Activated CD4-positive, alpha-beta T cell treated with anti-CD3 and anti-CD28 coated beads, Interleukin-2, amount 10 ng/mL, durations not matched to agents 7 days and 5 days (primary cell): ENCODE results near the gene CASP9. TPM values are rescaled to one million over a fixed set of nuclear protein-coding genes. Genes with fewer than 3 reads are reported as not detected.

Experiments
- CTCF ChIA-PET: fragments of 350-600 bp; sonication (Branson Sonifier 250); formaldehyde crosslinking; loops from one replicate; lab custom pipeline; 2021; ENCODE audit warnings: antibody characterized with exemption; lab: Charles Lee
- POLR2A ChIA-PET: fragments of 350-600 bp; sonication (Branson Sonifier 250); formaldehyde crosslinking; loops from one replicate; lab custom pipeline; 2021; ENCODE audit warnings: antibody characterized with exemption; lab: Charles Lee
- DNase-seq: peaks from one replicate; pipeline ENCODE4 v3.0.0-alpha.2; 2020
- H3K27ac Mint-ChIP-seq: one replicate; pipeline ENCODE4 v1.8.0; 2021; ENCODE audit warnings: mild to moderate bottlenecking, moderate library complexity, mixed read lengths
- H3K27me3 Mint-ChIP-seq: one replicate; pipeline ENCODE4 v1.8.0; 2021; ENCODE audit warnings: mixed read lengths
- H3K36me3 Mint-ChIP-seq: one replicate; pipeline ENCODE4 v1.8.0; 2021; ENCODE audit warnings: low read depth, mixed read lengths
- H3K4me1 Mint-ChIP-seq: one replicate; pipeline ENCODE4 v1.8.0; 2021; ENCODE audit warnings: mixed read lengths
- H3K4me3 Mint-ChIP-seq: one replicate; pipeline ENCODE4 v1.8.0; 2021; ENCODE audit warnings: mild to moderate bottlenecking, moderate library complexity, mixed read lengths
- H3K9me3 Mint-ChIP-seq: one replicate; pipeline ENCODE4 v1.8.0; 2021; ENCODE audit warnings: mixed read lengths
- total RNA-seq, 2 experiments: library from RNA; stranded (reverse); gene quantifications; one replicate each; pipeline ENCODE4 v1.2.3, GENCODE V29; 2021

Gene CASP9
- total RNA-seq, result 10 to 100 TPM; 11.3 to 13.4 TPM

DNA sequence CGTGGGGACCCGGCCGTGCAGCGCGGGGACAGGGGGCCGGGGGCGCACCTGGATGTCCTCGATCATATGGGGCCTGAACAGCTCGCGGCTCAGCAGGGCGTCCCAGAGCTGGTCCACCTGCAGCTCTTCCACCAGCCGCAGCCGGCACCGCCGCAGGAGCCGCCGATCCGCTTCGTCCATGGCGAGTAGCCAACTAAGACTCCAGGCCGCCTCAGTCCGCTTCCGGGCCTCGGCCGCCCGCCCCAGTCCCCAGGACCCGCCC lies at the start of gene CASP9:
CASP9 (minus strand) TSS at position 195 of the 262 bp plus-strand sequence; CDS start at position 180, 15 bp downstream.
- Mint-ChIP-seq H3K4me1 (peaks cover 62% of the 10 kb centered on the region), H3K9me3 (no peaks in the 10 kb centered on the region), H3K27ac (peak within 1 kb of the TSS; percentile 98), H3K4me3 (peak within 1 kb of the TSS; percentile 88), H3K36me3 (peaks cover 2% of the 10 kb centered on the region), H3K27me3 (no peaks in the 10 kb centered on the region)
- ChIA-PET POLR2A (interaction anchor here (1.3 kb wide), 1 partner anchor 9 kb away, joined by 16 read pairs; no protein-coding TSS in a partner anchor), CTCF (no interaction called here)
- DNase-seq, result no peak

DNA sequence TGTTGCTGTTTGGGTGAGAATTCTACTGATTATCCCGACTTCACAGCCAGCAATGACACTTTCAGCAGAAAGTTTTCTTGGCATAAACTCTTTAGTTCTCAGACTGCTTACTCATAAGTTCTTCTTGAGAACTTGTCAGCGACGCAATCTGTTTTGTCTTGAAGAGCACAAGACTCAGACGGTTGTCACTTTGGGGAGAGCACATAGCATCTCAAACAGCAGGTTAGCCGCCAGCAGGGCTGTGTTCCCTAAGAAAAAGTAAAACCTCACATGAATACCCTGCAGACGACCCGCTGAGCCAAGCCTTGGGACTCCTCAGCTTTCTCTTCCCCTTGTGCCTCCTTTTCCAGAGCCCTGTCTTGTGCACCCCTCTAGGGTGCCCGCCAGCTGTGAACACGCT lies 49.5 kb upstream of the CASP9 start:
- DNase-seq, result no peak
- Mint-ChIP-seq H3K27me3 (no peaks in the 10 kb centered on the region), H3K4me1 (peaks cover 18% of the 10 kb centered on the region), H3K36me3 (peaks cover 50% of the 10 kb centered on the region), H3K9me3 (no peaks in the 10 kb centered on the region), H3K4me3 (no peak overlapping the region), H3K27ac (no peak overlapping the region)
- CTCF ChIA-PET, result no interaction called here
- POLR2A ChIA-PET, result no interaction called here

DNA sequence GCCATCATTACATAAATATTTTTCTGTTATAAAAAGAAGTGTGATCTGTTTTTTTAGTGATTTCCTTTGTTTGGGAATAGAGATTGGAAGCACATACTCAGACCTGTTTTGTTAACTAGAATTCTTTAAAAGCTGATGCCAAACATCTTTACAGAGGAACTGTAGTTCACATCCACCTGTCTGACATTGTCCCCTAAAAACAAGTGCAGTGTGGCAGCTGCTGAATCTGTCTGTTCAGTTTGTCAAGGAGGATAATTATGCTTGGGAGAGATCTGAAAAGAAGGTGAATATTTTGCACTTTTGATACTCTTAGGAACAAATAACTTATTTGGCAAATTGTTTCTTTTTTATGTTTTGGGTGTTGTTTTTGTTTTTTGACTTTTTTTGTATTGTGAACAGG lies 47.3 kb upstream of the CASP9 start:
- Mint-ChIP-seq H3K9me3 (no peaks in the 10 kb centered on the region), H3K4me3 (no peak overlapping the region), H3K27me3 (no peaks in the 10 kb centered on the region), H3K27ac (no peak overlapping the region), H3K4me1 (peaks cover 2% of the 10 kb centered on the region), H3K36me3 (peaks cover 55% of the 10 kb centered on the region)
- POLR2A ChIA-PET, result no interaction called here
- CTCF ChIA-PET, result interaction anchor here (1.3 kb wide), 1 partner anchor 13 kb away, joined by 4 read pairs; no protein-coding TSS in a partner anchor
- DNase-seq, result no peak

DNA sequence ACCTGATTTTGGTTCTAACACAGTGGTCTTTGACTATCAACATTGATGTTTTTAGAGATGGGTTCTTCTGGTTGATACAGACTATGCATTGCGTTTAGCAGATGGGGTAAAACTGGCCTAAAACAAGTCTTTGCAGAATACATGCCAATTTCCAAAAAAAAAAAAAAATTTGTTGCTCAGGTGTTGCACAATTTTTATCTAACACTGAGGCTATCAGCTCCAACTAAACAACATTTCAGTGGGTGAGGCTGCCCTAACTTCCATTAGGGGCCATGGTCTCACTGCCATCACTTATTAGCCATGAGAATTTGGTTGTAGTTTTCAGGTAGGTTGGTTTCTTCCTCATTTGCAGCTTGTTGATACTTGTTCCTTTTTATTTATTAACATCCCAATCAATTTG lies 46.8 kb upstream of the CASP9 start:
- Mint-ChIP-seq H3K27ac (no peak overlapping the region), H3K27me3 (no peaks in the 10 kb centered on the region), H3K36me3 (peaks cover 59% of the 10 kb centered on the region), H3K9me3 (no peaks in the 10 kb centered on the region), H3K4me1 (peaks cover 2% of the 10 kb centered on the region), H3K4me3 (no peak overlapping the region)
- CTCF ChIA-PET, result interaction anchor here (1.3 kb wide), 1 partner anchor 13 kb away, joined by 4 read pairs; no protein-coding TSS in a partner anchor
- POLR2A ChIA-PET, result no interaction called here
- DNase-seq, result no peak

DNA sequence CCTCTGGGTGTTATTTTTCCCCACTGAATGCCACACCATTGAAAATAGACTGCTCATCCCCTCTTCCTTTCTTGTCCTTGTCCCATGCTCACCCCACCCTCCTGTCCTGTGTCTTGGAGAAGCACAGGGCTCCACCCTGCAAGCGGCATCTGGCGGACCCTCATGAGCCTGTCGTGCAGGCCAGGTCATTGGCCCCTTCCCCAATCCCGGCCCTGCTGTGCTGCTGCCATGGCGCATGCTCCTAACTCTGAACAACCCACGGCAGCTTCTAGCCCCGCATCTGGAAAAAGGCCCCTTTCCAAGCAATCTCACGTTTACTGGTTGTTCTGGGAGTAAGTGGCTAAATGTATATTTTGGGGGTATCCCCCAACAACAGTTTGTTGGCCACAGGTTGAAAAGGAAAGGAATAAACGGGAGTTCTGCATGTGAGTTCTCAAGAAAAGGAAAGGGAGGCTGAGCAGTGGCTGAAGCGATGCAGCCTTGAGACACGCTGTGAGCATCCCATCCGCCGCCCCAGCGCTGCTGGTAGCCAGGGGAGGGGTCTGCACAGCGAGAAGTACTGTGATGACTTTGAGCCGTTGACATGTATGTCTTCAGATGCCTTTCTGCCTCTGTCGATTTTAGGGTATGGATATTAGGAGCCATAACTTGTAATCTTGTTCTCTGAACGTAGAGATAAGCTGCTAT lies 44.5 kb upstream of the CASP9 start:
- Mint-ChIP-seq H3K27ac (no peak overlapping the region), H3K4me3 (no peak overlapping the region), H3K36me3 (peaks cover 61% of the 10 kb centered on the region), H3K4me1 (peaks cover 2% of the 10 kb centered on the region), H3K27me3 (no peaks in the 10 kb centered on the region), H3K9me3 (no peaks in the 10 kb centered on the region)
- ChIA-PET POLR2A (no interaction called here), CTCF (interaction anchor here (1.0 to 1.6 kb wide), 2 partner anchors 11 to 12 kb away, joined by 5 to 7 read pairs; no protein-coding TSS in a partner anchor)
- no peak for DNase-seq

DNA sequence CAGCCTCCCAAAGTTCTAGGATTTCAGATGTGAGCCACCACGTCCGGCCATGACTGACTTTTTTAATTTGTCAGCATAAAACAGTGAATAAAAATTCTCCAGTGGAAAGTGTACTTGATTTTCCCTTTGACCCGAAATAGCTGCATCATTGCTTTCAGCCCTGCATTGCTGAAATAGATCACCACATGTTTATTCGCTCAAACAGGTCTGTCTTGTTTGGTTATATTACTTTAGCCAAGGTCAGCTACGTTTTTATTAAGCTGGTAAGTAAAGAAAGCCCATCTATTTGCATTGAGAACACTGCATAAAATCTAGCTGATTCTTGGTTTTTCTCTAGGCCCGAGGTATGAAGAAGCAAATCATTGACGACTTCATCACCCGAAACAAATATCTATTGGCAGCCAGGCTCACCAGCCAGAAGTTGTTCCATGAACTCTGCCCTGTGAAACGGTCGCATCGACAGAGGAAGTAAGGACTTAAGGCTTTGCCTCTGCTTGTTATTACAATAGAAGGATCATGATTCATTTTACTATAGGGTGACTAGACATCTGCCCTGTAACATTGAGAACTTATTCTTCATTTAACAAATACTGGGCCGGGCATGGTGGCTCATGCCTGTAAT lies 35.3 kb upstream of the CASP9 start:
- H3K9me3 Mint-ChIP-seq, result no peaks in the 10 kb centered on the region
- no peak for DNase-seq
- H3K27me3 Mint-ChIP-seq, result no peaks in the 10 kb centered on the region
- H3K4me1 Mint-ChIP-seq, result no peaks in the 10 kb centered on the region
- ChIA-PET POLR2A (no interaction called here), CTCF (no interaction called here)
- H3K27ac Mint-ChIP-seq, result no peak overlapping the region
- no peak overlapping the region for H3K4me3 Mint-ChIP-seq
- peaks cover 25% of the 10 kb centered on the region for H3K36me3 Mint-ChIP-seq

DNA sequence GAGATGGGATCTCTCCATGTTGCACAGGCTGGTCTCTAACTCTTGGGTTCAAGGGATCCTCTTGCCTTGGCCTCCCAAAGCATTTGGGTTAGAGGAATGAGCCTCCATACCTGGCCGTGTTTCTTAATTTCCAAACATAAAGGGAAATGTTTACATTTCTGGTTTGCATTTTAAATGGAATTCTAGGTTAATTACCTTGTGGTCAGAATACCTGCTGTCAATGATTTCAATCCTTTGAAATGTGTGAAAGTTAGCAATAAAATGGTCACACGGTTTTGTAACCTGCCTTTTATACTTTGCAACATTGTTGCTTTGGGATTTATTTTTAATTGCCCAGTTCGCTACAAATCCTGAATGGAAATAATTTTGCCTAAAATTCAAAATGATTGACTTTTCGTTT lies 34.5 kb upstream of the CASP9 start:
- no peaks in the 10 kb centered on the region for H3K9me3 Mint-ChIP-seq
- POLR2A ChIA-PET, result no interaction called here
- no peak overlapping the region for H3K4me3 Mint-ChIP-seq
- peak overlapping the region; percentile 13 for H3K27ac Mint-ChIP-seq
- peaks cover 19% of the 10 kb centered on the region for H3K36me3 Mint-ChIP-seq
- no peak for DNase-seq
- no peaks in the 10 kb centered on the region for H3K27me3 Mint-ChIP-seq
- no peaks in the 10 kb centered on the region for H3K4me1 Mint-ChIP-seq
- CTCF ChIA-PET, result no interaction called here

DNA sequence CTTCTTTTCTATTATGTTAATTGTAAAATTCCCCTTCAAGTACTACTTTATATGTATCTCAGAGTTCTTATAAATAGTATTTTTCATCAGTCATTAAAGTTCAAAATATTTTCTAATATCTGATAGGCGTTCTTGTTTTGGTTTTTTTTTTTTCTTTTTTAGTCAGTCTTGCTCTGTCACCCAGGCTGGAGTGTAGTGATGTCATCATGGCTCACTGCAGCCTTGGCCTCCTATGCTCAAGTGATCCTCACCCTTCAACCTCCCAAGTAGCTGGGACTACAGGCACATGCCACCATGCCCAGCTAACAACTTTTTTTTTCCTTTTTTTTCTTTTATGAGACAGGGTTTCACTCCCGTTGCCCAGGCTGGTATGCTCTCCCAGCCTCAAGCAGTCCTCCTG lies 33.6 kb upstream of the CASP9 start:
- CTCF ChIA-PET, result no interaction called here
- POLR2A ChIA-PET, result no interaction called here
- H3K27ac Mint-ChIP-seq, result no peak overlapping the region

DNA sequence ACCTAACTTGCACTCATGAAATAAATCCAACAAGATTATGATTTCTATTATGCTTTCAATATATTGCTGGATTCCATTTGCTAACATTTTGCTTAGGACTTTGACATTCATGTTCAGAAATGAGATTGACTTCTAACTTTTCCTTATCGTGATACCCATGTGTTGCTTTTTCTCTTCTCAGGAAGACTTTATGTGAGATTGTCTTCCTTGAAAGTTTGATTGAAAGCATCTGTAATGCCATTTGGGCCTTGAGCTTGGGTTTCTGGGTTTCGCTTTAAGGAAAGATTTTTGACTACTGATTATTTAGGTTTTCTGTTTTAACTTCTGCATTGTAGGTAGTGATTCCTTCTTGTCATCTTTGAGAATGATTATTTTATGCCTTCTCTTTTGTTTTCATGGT lies 33.0 kb upstream of the CASP9 start:
- CTCF ChIA-PET, result no interaction called here
- POLR2A ChIA-PET, result no interaction called here
- no peak for DNase-seq
- Mint-ChIP-seq H3K27ac (no peak overlapping the region), H3K4me1 (peaks cover 2% of the 10 kb centered on the region), H3K4me3 (no peak overlapping the region), H3K36me3 (peaks cover 12% of the 10 kb centered on the region), H3K27me3 (no peaks in the 10 kb centered on the region), H3K9me3 (no peaks in the 10 kb centered on the region)

More for the DNA sequence above, 33.6 kb upstream of the CASP9 start:
- no peaks in the 10 kb centered on the region for H3K9me3 Mint-ChIP-seq
- no peaks in the 10 kb centered on the region for H3K27me3 Mint-ChIP-seq
- no peak for DNase-seq
- peaks cover 2% of the 10 kb centered on the region for H3K4me1 Mint-ChIP-seq
- H3K4me3 Mint-ChIP-seq, result no peak overlapping the region
- peaks cover 16% of the 10 kb centered on the region for H3K36me3 Mint-ChIP-seq

DNA sequence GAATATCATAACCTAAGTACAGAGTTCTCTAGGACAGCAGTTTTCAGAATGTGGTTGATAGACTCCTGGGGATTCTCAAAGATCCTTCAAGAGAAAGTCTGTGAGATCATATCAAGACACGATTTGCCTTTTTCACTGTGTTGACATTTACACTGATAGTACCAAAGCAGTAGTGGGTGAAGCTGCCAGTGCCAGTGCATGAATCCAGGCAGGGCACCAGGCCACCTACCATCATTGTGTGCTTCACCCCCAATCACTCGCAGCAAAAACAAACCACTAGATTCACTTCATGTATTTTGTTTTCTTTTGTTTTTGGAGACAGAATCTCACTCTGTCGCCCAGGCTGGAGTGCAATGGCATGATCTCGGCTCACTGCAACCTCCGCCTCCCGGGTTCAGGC lies 26.6 kb upstream of the CASP9 start:
- no peak overlapping the region for H3K4me3 Mint-ChIP-seq
- ChIA-PET CTCF (no interaction called here), POLR2A (no interaction called here)
- no peak for DNase-seq
- no peaks in the 10 kb centered on the region for H3K9me3 Mint-ChIP-seq
- H3K27me3 Mint-ChIP-seq, result no peaks in the 10 kb centered on the region
- peak overlapping the region; percentile 62 for H3K27ac Mint-ChIP-seq
- peaks cover 5% of the 10 kb centered on the region for H3K4me1 Mint-ChIP-seq
- peaks cover 12% of the 10 kb centered on the region for H3K36me3 Mint-ChIP-seq

DNA sequence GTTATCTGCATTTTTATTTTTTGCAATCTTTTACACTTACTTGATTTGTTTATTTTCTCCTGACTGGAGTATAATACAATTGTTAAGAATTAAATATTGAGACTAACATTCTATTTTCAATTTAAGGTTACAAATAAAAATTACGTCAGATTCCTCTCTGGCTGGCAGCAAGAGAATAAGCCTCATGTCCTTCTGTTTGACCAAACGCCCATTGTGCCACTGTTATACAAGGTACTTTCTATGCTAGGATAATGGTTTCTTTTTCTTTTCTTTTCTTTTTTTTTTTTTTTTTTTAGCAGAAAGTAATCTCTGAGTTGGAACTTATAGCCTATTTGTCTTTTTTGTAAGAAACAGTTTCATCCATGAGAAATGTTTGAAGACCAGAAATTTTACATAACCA lies 22.6 kb upstream of the CASP9 start:
- no peak for DNase-seq
- H3K27ac Mint-ChIP-seq, result no peak overlapping the region
- H3K9me3 Mint-ChIP-seq, result no peaks in the 10 kb centered on the region
- peaks cover 3% of the 10 kb centered on the region for H3K4me1 Mint-ChIP-seq
- ChIA-PET POLR2A (no interaction called here), CTCF (interaction anchor here (0.7 kb wide), 1 partner anchor 87 kb away, joined by 3 read pairs; no protein-coding TSS in a partner anchor)
- peaks cover 23% of the 10 kb centered on the region for H3K36me3 Mint-ChIP-seq
- no peaks in the 10 kb centered on the region for H3K27me3 Mint-ChIP-seq
- H3K4me3 Mint-ChIP-seq, result no peak overlapping the region

DNA sequence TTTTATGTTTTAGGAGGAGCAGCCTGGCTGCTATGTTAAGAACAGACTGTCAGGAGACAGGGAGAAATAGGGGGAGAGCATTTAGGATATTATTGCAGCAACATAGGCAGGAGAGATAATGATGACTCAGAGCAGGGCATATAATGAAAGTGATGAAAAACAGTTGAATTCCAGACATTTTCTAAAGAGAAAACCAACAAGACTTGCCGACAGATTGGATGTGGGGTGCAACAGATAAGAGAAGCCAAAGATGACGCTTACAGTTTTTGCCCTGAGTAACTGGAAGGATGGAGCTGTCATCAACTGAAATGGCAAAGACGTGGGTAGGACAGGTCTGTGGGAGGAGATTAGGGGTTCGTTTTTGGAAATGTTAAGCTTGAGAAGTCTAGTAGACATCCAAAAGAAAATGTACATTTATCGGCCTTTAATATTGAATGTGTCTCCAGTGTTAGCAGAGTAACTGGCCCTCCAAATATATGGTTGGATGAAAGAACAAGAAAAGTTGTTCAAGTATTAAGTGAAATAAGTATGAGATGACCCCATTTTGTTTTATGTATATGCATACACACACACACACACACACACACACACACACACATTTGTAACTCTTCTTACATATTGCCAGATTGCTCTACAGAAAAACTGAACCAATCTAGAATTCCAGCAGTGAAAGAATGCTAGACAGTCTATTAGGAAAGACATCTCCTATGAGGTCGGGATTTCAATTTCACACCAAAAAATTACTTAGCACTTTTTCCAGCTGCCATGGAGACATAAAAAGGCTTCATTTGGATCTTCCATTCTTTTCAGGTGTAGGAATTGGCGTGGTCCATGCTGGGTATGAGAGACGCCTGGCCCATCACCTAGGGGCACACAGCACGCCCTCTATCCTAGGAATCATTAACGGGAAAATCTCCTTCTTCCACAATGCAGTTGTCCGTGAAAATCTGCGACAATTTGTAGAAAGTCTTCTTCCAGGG lies 19.9 kb upstream of the CASP9 start:
- Mint-ChIP-seq H3K4me1 (no peaks in the 10 kb centered on the region), H3K9me3 (no peaks in the 10 kb centered on the region), H3K36me3 (peaks cover 24% of the 10 kb centered on the region), H3K27ac (no peak overlapping the region), H3K4me3 (no peak overlapping the region), H3K27me3 (no peaks in the 10 kb centered on the region)
- ChIA-PET CTCF (interaction anchor here (0.7 kb wide), 1 partner anchor 19 kb away, joined by 3 read pairs; no protein-coding TSS in a partner anchor), POLR2A (no interaction called here)
- no peak for DNase-seq

DNA sequence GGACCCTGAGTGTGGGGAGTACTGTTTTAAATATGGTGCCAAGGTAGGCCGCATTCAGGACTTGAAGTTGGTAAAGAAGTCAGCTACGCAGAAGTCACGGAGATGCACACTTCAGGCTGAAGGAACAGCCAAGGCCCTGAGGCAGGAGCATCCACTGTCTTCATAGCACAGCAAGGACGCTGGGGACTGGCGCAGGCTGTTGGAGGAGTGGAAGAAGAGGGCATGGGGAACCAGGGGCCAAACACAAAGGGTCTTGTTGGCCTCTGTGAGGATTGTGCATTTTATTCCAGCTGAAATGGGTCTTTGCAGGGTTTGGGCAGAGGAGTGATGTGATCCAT lies 19.2 kb upstream of the CASP9 start:
- Mint-ChIP-seq H3K4me3 (no peak overlapping the region), H3K36me3 (peaks cover 26% of the 10 kb centered on the region), H3K4me1 (no peaks in the 10 kb centered on the region), H3K27me3 (no peaks in the 10 kb centered on the region), H3K27ac (peak overlapping the region; percentile 7), H3K9me3 (no peaks in the 10 kb centered on the region)
- DNase-seq, result no peak
- ChIA-PET POLR2A (no interaction called here), CTCF (interaction anchor here (0.7 kb wide), 1 partner anchor 20 kb away, joined by 3 read pairs; no protein-coding TSS in a partner anchor)
